SH-SY5Y (cell line): ENCODE data around the gene REN.

Experiments
- GATA2 ChIP-seq: IDR thresholded peaks from 2 replicates; pipeline ENCODE4 v1.6.1; 2011; ENCODE audit warnings: mild to moderate bottlenecking, low read depth, low read length
- GATA3 ChIP-seq: IDR thresholded peaks from 2 replicates; pipeline ENCODE4 v1.6.1; 2011; ENCODE audit warnings: low read depth, mild to moderate bottlenecking, low read length, moderate library complexity

The REN gene

GRCh38 chr1:204125759-204126351, 40.3 kb downstream of the REN start:
- no peak for TF ChIP-seq GATA2
- TF ChIP-seq GATA3: no peak

GRCh38 chr1:204124639-204125038, 41.5 kb downstream of the REN start:
- TF ChIP-seq GATA2: no peak
- no peak for TF ChIP-seq GATA3

GRCh38 chr1:204123376-204123775, 42.8 kb downstream of the REN start:
- no peak for TF ChIP-seq GATA2
- TF ChIP-seq GATA3: no peak

- no peak for TF ChIP-seq GATA3
These were observed 44.1 kb downstream of the REN start for GRCh38 chr1:204121840-204122555.

- no peak for TF ChIP-seq GATA2
- no peak for TF ChIP-seq GATA3
These were observed 49.6 kb downstream of the REN start for GRCh38 chr1:204116539-204116938.

- TF ChIP-seq GATA2 (no peak), GATA3 (no peak)
These were observed 51.0 kb downstream of the REN start for GRCh38 chr1:204115116-204115515.

GRCh38 chr1:204114606-204115005, 51.5 kb downstream of the REN start:
- TF ChIP-seq GATA2 (no peak), GATA3 (no peak)

- TF ChIP-seq GATA3 (no peak), GATA2 (no peak)
These were observed 52.2 kb downstream of the REN start for GRCh38 chr1:204113896-204114295.

GRCh38 chr1:204112876-204113730, 53.0 kb downstream of the REN start:
- TF ChIP-seq GATA3 (no peak), GATA2 (no peak)

- TF ChIP-seq GATA3 (no peak), GATA2 (no peak)
These were observed 55.1 kb downstream of the REN start for GRCh38 chr1:204110894-204111633.

- TF ChIP-seq GATA3: no peak
These were observed 57.6 kb downstream of the REN start for GRCh38 chr1:204108312-204109141.

- TF ChIP-seq GATA2 (no peak), GATA3 (no peak)
These were observed 58.2 kb downstream of the REN start for GRCh38 chr1:204107892-204108291.

- TF ChIP-seq GATA3: no peak
- TF ChIP-seq GATA2: no peak
These were observed 59.3 kb downstream of the REN start for GRCh38 chr1:204106825-204107224.
